ENCODE measurements around the gene PCDHGA9. TPM values are rescaled to one million over a fixed set of nuclear protein-coding genes. Genes with fewer than 3 reads are reported as not detected.

PCDHGA9 gene
- total and polyA plus RNA-seq, 10 of the 15 experiments (the other 5 are each of a cell fraction or from before 2014, with no cell fraction given): 0.08 to 0.63 (median 0.29) TPM; not detected in 2

GRCh38 chr5:141409598-141410306, 7.2 kb downstream of the PCDHGA9 start (continued):
- TF ChIP-seq IRF5 (IDR thresholded peaks at IDR 0.05; ENCODE audit: borderline replicate concordance): no peak
- no peak for TF ChIP-seq JUND (IDR thresholded peaks at IDR 0.05; ENCODE audit: low read depth, low read length)
- TF ChIP-seq, protein P1, sequence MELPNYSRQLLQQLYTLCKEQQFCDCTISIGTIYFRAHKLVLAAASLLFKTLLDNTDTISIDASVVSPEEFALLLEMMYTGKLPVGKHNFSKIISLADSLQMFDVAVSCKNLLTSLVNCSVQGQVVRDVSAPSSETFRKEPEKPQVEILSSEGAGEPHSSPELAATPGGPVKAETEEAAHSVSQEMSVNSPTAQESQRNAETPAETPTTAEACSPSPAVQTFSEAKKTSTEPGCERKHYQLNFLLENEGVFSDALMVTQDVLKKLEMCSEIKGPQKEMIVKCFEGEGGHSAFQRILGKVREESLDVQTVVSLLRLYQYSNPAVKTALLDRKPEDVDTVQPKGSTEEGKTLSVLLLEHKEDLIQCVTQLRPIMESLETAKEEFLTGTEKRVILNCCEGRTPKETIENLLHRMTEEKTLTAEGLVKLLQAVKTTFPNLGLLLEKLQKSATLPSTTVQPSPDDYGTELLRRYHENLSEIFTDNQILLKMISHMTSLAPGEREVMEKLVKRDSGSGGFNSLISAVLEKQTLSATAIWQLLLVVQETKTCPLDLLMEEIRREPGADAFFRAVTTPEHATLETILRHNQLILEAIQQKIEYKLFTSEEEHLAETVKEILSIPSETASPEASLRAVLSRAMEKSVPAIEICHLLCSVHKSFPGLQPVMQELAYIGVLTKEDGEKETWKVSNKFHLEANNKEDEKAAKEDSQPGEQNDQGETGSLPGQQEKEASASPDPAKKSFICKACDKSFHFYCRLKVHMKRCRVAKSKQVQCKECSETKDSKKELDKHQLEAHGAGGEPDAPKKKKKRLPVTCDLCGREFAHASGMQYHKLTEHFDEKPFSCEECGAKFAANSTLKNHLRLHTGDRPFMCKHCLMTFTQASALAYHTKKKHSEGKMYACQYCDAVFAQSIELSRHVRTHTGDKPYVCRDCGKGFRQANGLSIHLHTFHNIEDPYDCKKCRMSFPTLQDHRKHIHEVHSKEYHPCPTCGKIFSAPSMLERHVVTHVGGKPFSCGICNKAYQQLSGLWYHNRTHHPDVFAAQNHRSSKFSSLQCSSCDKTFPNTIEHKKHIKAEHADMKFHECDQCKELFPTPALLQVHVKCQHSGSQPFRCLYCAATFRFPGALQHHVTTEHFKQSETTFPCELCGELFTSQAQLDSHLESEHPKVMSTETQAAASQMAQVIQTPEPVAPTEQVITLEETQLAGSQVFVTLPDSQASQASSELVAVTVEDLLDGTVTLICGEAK (IDR thresholded peaks at IDR 0.05; ENCODE audit: borderline replicate concordance): no peak
- no peak for TF ChIP-seq SMAD5 (IDR thresholded peaks at IDR 0.05; ENCODE audit: low read depth)
- no peak for TF ChIP-seq NR2C1 (IDR thresholded peaks at IDR 0.05)
- no peak for TF ChIP-seq USF2 (IDR thresholded peaks at IDR 0.05; ENCODE audit: borderline replicate concordance, low read depth, low read length)
- TF ChIP-seq, protein P2, sequence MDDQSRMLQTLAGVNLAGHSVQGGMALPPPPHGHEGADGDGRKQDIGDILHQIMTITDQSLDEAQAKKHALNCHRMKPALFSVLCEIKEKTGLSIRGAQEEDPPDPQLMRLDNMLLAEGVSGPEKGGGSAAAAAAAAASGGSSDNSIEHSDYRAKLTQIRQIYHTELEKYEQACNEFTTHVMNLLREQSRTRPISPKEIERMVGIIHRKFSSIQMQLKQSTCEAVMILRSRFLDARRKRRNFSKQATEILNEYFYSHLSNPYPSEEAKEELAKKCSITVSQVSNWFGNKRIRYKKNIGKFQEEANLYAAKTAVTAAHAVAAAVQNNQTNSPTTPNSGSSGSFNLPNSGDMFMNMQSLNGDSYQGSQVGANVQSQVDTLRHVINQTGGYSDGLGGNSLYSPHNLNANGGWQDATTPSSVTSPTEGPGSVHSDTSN (IDR thresholded peaks at IDR 0.05; ENCODE audit: insufficient replicate concordance, low read depth, low read length): no peak
- no peak for TF ChIP-seq NFXL1 (IDR thresholded peaks at IDR 0.05; ENCODE audit: borderline replicate concordance)

All from GM12878 (cell line).